Right cardiac atrium (tissue), 5 donors: ENCODE measurements around the gene ADAMTS2. TPM values are rescaled to one million over a fixed set of nuclear protein-coding genes. Genes with fewer than 3 reads are reported as not detected.

ENCODE experiments used
- ATAC-seq, 2 donors: fragments of 200-7000 bp; cut with Tn5 transposase; one replicate each; pipeline versions ENCODE4 v1.8.0 to v1.9.1; 2020; ENCODE audit warnings: moderate library complexity in 2 of 2, mild to moderate bottlenecking in 1 of 2
- DNase-seq, 3 donors: peaks; one replicate each; pipeline ENCODE4 v3.0.0-alpha.2; 2020
- H3K27ac ChIP-seq: one replicate; pipeline ENCODE4 v1.5.1; 2013; ENCODE audit warnings: mild to moderate bottlenecking, low read length, control low read depth, moderate library complexity
- H3K27me3 ChIP-seq: one replicate; pipeline ENCODE4 v1.6.1; 2013; ENCODE audit not compliant: control insufficient read depth, insufficient read depth
- H3K4me1 ChIP-seq: one replicate; pipeline ENCODE4 v1.6.1; 2013; ENCODE audit warnings: low read length; ENCODE audit not compliant: control insufficient read depth, insufficient read depth
- H3K4me3 ChIP-seq: one replicate; pipeline ENCODE4 v1.5.1; 2013; ENCODE audit warnings: low read length, control low read depth
- H3K9me3 ChIP-seq: one replicate; pipeline ENCODE4 v1.6.1; 2013; ENCODE audit warnings: low read length; ENCODE audit not compliant: control insufficient read depth
- WGBS: extraction: QIAGEN DNeasy Blood & Tissue Kit; methylation state at CpG from one replicate; pipeline ENCODE4 v1.1.7; 2013; 5-methylcytosine and 5-hydroxymethylcytosine counted together
- intact Hi-C, 4 donors: fragments of 100-400 bp; cut with DNase I; formaldehyde crosslinking; loops; one replicate each; pipeline versions ENCODE4 v1.11.0 to v1.14.0; 2022 to 2023
- polyA plus RNA-seq: library from polyadenylated mRNA; stranded (reverse); fragments of 200-250 nt; gene quantifications from one replicate; pipeline ENCODE4 v1.2.3, GENCODE V29; 2013
- total RNA-seq, 4 donors: library from RNA; stranded (reverse); fragmentation: NEBNext Ultra II Directional; extraction: Animal tissue kit (Norgen Biotek cat#: 25700); gene quantifications; one replicate each; pipeline ENCODE4 v1.2.1, GENCODE V29; 2021
- donor health status: healthy with polysubstance abuse.
- donor health status: DM: no; HTN: yes; CAD: no.
- donor health status: DM: no; HTN: no; CAD: no.
- donor health status: DM: no; HTN: yes; CAD: no; lungs with severe emphysema.
- donor health status: DM: yes; HTN: yes; CAD: no.

Gene ADAMTS2
- total and polyA plus RNA-seq, 5 donors, result 7.0 to 23.2 (median 14.7) TPM

- H3K9me3 ChIP-seq, result no peaks in the 10 kb centered on the region
- WGBS, result 93% methylated on average over 8 of the region's 8 CpGs
- ATAC-seq, result no peak
- intact Hi-C loops, result no loop called here
- DNase-seq, result peak in 2 of 3 donors; percentile 8 to 46
- no peaks in the 10 kb centered on the region for H3K27me3 ChIP-seq
- no peak overlapping the region for H3K4me3 ChIP-seq
- peaks cover 4% of the 10 kb centered on the region for H3K4me1 ChIP-seq
- no peak overlapping the region for H3K27ac ChIP-seq
Observed at GRCh38 chr5:179280095-179280490, 65.2 kb downstream of the ADAMTS2 start.

- ATAC-seq (no peak), DNase-seq (peak; percentile 18 to 46 (median 41))
- Histone ChIP-seq H3K27me3 (no peaks in the 10 kb centered on the region), H3K27ac (no peak overlapping the region), H3K4me1 (peaks cover 4% of the 10 kb centered on the region), H3K4me3 (no peak overlapping the region), H3K9me3 (no peaks in the 10 kb centered on the region)
- WGBS, result 65% methylated on average over 14 of the region's 14 CpGs
- intact Hi-C loops, result no loop called here
Observed at GRCh38 chr5:179279347-179280094, 65.7 kb downstream of the ADAMTS2 start.

GRCh38 chr5:179278546-179278945 lies 66.7 kb downstream of the ADAMTS2 start:
- no peak overlapping the region for H3K27ac ChIP-seq
- DNase-seq, result peak in 2 of 3 donors; percentile 9 to 20
- H3K4me3 ChIP-seq, result no peak overlapping the region
- no peak for ATAC-seq
- H3K9me3 ChIP-seq, result no peaks in the 10 kb centered on the region
- H3K4me1 ChIP-seq, result peaks cover 4% of the 10 kb centered on the region
- H3K27me3 ChIP-seq, result no peaks in the 10 kb centered on the region
- 56% methylated on average over 5 of the region's 5 CpGs for WGBS
- intact Hi-C loops, result no loop called here

- Histone ChIP-seq H3K27me3 (no peaks in the 10 kb centered on the region), H3K4me3 (no peak overlapping the region), H3K27ac (no peak overlapping the region), H3K4me1 (peaks cover 4% of the 10 kb centered on the region), H3K9me3 (no peaks in the 10 kb centered on the region)
- no peak for ATAC-seq
- WGBS, result 50% methylated on average over 10 of the region's 10 CpGs
- intact Hi-C loops, result no loop called here
- peak in 2 of 3 donors; percentile 19 to 27 for DNase-seq
Observed at GRCh38 chr5:179278119-179278518, 67.1 kb downstream of the ADAMTS2 start.

GRCh38 chr5:179276838-179277395 lies 68.3 kb downstream of the ADAMTS2 start:
- Histone ChIP-seq H3K27me3 (no peaks in the 10 kb centered on the region), H3K4me3 (no peak overlapping the region), H3K4me1 (peaks cover 4% of the 10 kb centered on the region), H3K27ac (peak overlapping the region; percentile 10), H3K9me3 (no peaks in the 10 kb centered on the region)
- WGBS, result 88% methylated on average over 17 of the region's 17 CpGs
- DNase-seq, result peak; percentile 17 to 67 (median 46)
- intact Hi-C loops, result no loop called here
- no peak for ATAC-seq

GRCh38 chr5:179275941-179276837 lies 69.1 kb downstream of the ADAMTS2 start:
- H3K27ac ChIP-seq, result peak overlapping the region; percentile 70
- DNase-seq (peak; percentile 90 to 93 (median 92)), ATAC-seq (peak; percentile 87 to 88)
- no peak overlapping the region for H3K4me3 ChIP-seq
- no peaks in the 10 kb centered on the region for H3K27me3 ChIP-seq
- H3K4me1 ChIP-seq, result peaks cover 4% of the 10 kb centered on the region
- no peaks in the 10 kb centered on the region for H3K9me3 ChIP-seq
- 67% methylated on average over 23 of the region's 23 CpGs for WGBS
- intact Hi-C loops, result no loop called here

GRCh38 chr5:179275381-179275878 lies 69.8 kb downstream of the ADAMTS2 start:
- Histone ChIP-seq H3K4me1 (peaks cover 4% of the 10 kb centered on the region), H3K9me3 (no peaks in the 10 kb centered on the region), H3K27me3 (no peaks in the 10 kb centered on the region), H3K27ac (peak overlapping the region; percentile 70), H3K4me3 (no peak overlapping the region)
- 76% methylated on average over 15 of the region's 15 CpGs for WGBS
- intact Hi-C loops, result no loop called here
- DNase-seq (peak in 2 of 3 donors; percentile 63 to 71), ATAC-seq (peak in 1 of 2 donors; percentile 4)

GRCh38 chr5:179274321-179275315 lies 70.6 kb downstream of the ADAMTS2 start:
- no peak overlapping the region for H3K4me3 ChIP-seq
- H3K4me1 ChIP-seq, result peaks cover 4% of the 10 kb centered on the region
- ATAC-seq (no peak), DNase-seq (peak in 2 of 3 donors; percentile 49 to 57)
- intact Hi-C loops, result no loop called here
- H3K27me3 ChIP-seq, result no peaks in the 10 kb centered on the region
- H3K9me3 ChIP-seq, result no peaks in the 10 kb centered on the region
- WGBS, result 84% methylated on average over 26 of the region's 26 CpGs
- H3K27ac ChIP-seq, result no peak overlapping the region

- WGBS, result 67% methylated on average over 10 of the region's 10 CpGs
- Histone ChIP-seq H3K9me3 (no peaks in the 10 kb centered on the region), H3K27ac (no peak overlapping the region), H3K27me3 (no peaks in the 10 kb centered on the region), H3K4me3 (no peak overlapping the region), H3K4me1 (peaks cover 4% of the 10 kb centered on the region)
- DNase-seq, result peak in 2 of 3 donors; percentile 42 to 44
- no peak for ATAC-seq
- intact Hi-C loops, result no loop called here
Observed at GRCh38 chr5:179273441-179274145, 71.7 kb downstream of the ADAMTS2 start.
